ENCODE measurements around the gene CD84. TPM values are rescaled to one million over a fixed set of nuclear protein-coding genes. Genes with fewer than 3 reads are reported as not detected.

The CD84 gene
- total RNA-seq, 1 donor from 2014 or later, result not detected

- Histone ChIP-seq H3K4me1 (no peaks in the 10 kb centered on the region), H3K9ac (no peak overlapping the region), H3K4me2 (no peak overlapping the region), H3K4me3 (no peak overlapping the region), H4K20me1 (ENCODE audit: low read depth) (no peaks in the 10 kb centered on the region), H3K9me3 (ENCODE audit: low read depth) (no peaks in the 10 kb centered on the region), H3K79me2 (ENCODE audit: low read depth) (no peaks in the 10 kb centered on the region), H2AFZ (replicated peaks) (no peak overlapping the region), H3K27ac (no peak overlapping the region), H3K36me3 (no peaks in the 10 kb centered on the region), H3F3A (ENCODE audit: low read depth) (no peaks in the 10 kb centered on the region), H3K27me3 (no peaks in the 10 kb centered on the region)
- Mint-ChIP-seq H3K36me3 (no peaks in the 10 kb centered on the region), H3K27ac (no peak overlapping the region), H3K4me1 (no peaks in the 10 kb centered on the region), H3K4me3 (no peak overlapping the region), H3K27me3 (ENCODE audit: insufficient read depth, low read depth) (no peaks in the 10 kb centered on the region), H3K9me3 (no peaks in the 10 kb centered on the region)
- DNase-seq (ENCODE audit: low spot score), result no peak
- TF ChIP-seq, protein P1, sequence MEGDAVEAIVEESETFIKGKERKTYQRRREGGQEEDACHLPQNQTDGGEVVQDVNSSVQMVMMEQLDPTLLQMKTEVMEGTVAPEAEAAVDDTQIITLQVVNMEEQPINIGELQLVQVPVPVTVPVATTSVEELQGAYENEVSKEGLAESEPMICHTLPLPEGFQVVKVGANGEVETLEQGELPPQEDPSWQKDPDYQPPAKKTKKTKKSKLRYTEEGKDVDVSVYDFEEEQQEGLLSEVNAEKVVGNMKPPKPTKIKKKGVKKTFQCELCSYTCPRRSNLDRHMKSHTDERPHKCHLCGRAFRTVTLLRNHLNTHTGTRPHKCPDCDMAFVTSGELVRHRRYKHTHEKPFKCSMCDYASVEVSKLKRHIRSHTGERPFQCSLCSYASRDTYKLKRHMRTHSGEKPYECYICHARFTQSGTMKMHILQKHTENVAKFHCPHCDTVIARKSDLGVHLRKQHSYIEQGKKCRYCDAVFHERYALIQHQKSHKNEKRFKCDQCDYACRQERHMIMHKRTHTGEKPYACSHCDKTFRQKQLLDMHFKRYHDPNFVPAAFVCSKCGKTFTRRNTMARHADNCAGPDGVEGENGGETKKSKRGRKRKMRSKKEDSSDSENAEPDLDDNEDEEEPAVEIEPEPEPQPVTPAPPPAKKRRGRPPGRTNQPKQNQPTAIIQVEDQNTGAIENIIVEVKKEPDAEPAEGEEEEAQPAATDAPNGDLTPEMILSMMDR (IDR thresholded peaks at IDR 0.05), result no peak
- TF ChIP-seq EZH2phosphoT487 (IDR thresholded peaks at IDR 0.05), result no peak
- TF ChIP-seq EZH2 (IDR thresholded peaks at IDR 0.05), result no peak
These were observed 37.5 kb downstream of the CD84 start for GRCh38 chr1:160541622-160542302.

- Histone ChIP-seq H3K27me3 (no peaks in the 10 kb centered on the region), H3K27ac (no peak overlapping the region), H3K9ac (no peak overlapping the region), H3K4me1 (no peaks in the 10 kb centered on the region), H3F3A (ENCODE audit: low read depth) (no peaks in the 10 kb centered on the region), H3K4me2 (no peak overlapping the region), H2AFZ (replicated peaks) (peak overlapping the region; percentile 53), H3K9me3 (ENCODE audit: low read depth) (no peaks in the 10 kb centered on the region), H3K36me3 (no peaks in the 10 kb centered on the region), H3K4me3 (no peak overlapping the region), H4K20me1 (ENCODE audit: low read depth) (no peaks in the 10 kb centered on the region), H3K79me2 (ENCODE audit: low read depth) (no peaks in the 10 kb centered on the region)
- no peak for TF ChIP-seq EZH2phosphoT487 (IDR thresholded peaks at IDR 0.05)
- TF ChIP-seq, protein P1 (IDR thresholded peaks at IDR 0.05), result no peak
- no peak for TF ChIP-seq EZH2 (IDR thresholded peaks at IDR 0.05)
- H3K4me1 Mint-ChIP-seq, result no peaks in the 10 kb centered on the region
- H3K4me3 Mint-ChIP-seq, result no peak overlapping the region
- no peak for DNase-seq (ENCODE audit: low spot score)
- H3K9me3 Mint-ChIP-seq, result peaks cover 2% of the 10 kb centered on the region
- no peaks in the 10 kb centered on the region for H3K27me3 Mint-ChIP-seq (ENCODE audit: insufficient read depth, low read depth)
- no peak overlapping the region for H3K27ac Mint-ChIP-seq
- H3K36me3 Mint-ChIP-seq, result no peaks in the 10 kb centered on the region
These were observed 38.5 kb downstream of the CD84 start for GRCh38 chr1:160540859-160541233.

- H4K20me1 ChIP-seq (ENCODE audit: low read depth), result no peaks in the 10 kb centered on the region
- H3K27ac ChIP-seq, result no peak overlapping the region
- H3K9me3 ChIP-seq (ENCODE audit: low read depth), result peaks cover under 1% of the 10 kb centered on the region
- no peaks in the 10 kb centered on the region for H3F3A ChIP-seq (ENCODE audit: low read depth)
- H3K9ac ChIP-seq, result no peak overlapping the region
- H3K27me3 ChIP-seq, result no peaks in the 10 kb centered on the region
- H3K4me1 ChIP-seq, result no peaks in the 10 kb centered on the region
- Mint-ChIP-seq H3K27me3 (ENCODE audit: insufficient read depth, low read depth) (no peaks in the 10 kb centered on the region), H3K4me1 (no peaks in the 10 kb centered on the region), H3K4me3 (no peak overlapping the region), H3K36me3 (no peaks in the 10 kb centered on the region), H3K27ac (no peak overlapping the region), H3K9me3 (peaks cover 4% of the 10 kb centered on the region)
- DNase-seq (ENCODE audit: low spot score), result no peak
- no peak for TF ChIP-seq EZH2 (IDR thresholded peaks at IDR 0.05)
- H2AFZ ChIP-seq (replicated peaks), result peak overlapping the region; percentile 53
- H3K36me3 ChIP-seq, result no peaks in the 10 kb centered on the region
- H3K79me2 ChIP-seq (ENCODE audit: low read depth), result no peaks in the 10 kb centered on the region
- H3K4me3 ChIP-seq, result no peak overlapping the region
- no peak overlapping the region for H3K4me2 ChIP-seq
These were observed 39.1 kb downstream of the CD84 start for GRCh38 chr1:160539990-160540858.

- no peak for DNase-seq (ENCODE audit: low spot score)
- Histone ChIP-seq H3K9ac (no peak overlapping the region), H3K4me2 (no peak overlapping the region), H3K4me1 (no peaks in the 10 kb centered on the region), H3K9me3 (ENCODE audit: low read depth) (peaks cover 4% of the 10 kb centered on the region), H4K20me1 (ENCODE audit: low read depth) (no peaks in the 10 kb centered on the region), H3K27me3 (no peaks in the 10 kb centered on the region), H3K27ac (no peak overlapping the region), H3K36me3 (no peaks in the 10 kb centered on the region), H3K79me2 (ENCODE audit: low read depth) (no peaks in the 10 kb centered on the region), H3K4me3 (no peak overlapping the region), H3F3A (ENCODE audit: low read depth) (no peaks in the 10 kb centered on the region), H2AFZ (replicated peaks) (peak overlapping the region; percentile 53)
- Mint-ChIP-seq H3K36me3 (no peaks in the 10 kb centered on the region), H3K9me3 (peaks cover 7% of the 10 kb centered on the region), H3K27ac (no peak overlapping the region), H3K4me3 (no peak overlapping the region), H3K4me1 (no peaks in the 10 kb centered on the region), H3K27me3 (ENCODE audit: insufficient read depth, low read depth) (no peaks in the 10 kb centered on the region)
- TF ChIP-seq, protein P1 (IDR thresholded peaks at IDR 0.05), result no peak
- TF ChIP-seq EZH2 (IDR thresholded peaks at IDR 0.05), result no peak
- TF ChIP-seq EZH2phosphoT487 (IDR thresholded peaks at IDR 0.05), result no peak
These were observed 39.7 kb downstream of the CD84 start for GRCh38 chr1:160539684-160539989.

All from neural progenitor cell (in vitro differentiated cells).